ENCODE results near the gene LYRM4. TPM values are rescaled to one million over a fixed set of nuclear protein-coding genes. Genes with fewer than 3 reads are reported as not detected.
A peak's percentile ranks its signal among the peaks of the same experiment; 100 is the strongest.

LYRM4 gene
- total RNA-seq, 1 experiment from 2014 or later = 52.8 TPM

- no TSS peak for BruUV-seq (replicated peaks)
- CTCF ChIA-PET = interaction anchor here (0.6 to 0.7 kb wide), 2 partner anchors 20 to 1023 kb away, joined by 3 to 5 read pairs; no protein-coding TSS in a partner anchor
These were observed 182.6 kb downstream of the LYRM4 start for GRCh38 chr6:5078121-5078669.

GRCh38 chr6:5076931-5077330, 183.8 kb downstream of the LYRM4 start:
- no peaks in the 10 kb centered on the region for H3K9me3 ChIP-seq
- 0 out of 2 replicates have a peak, but pooled peaks cover 2% of the 10 kb centered on the region for H3K4me1 ChIP-seq
- no peak overlapping the region for H3K4me3 ChIP-seq (ENCODE audit: low read depth, low read length)
- POLR2A ChIA-PET = no interaction called here
- no TSS peak for BruUV-seq (replicated peaks)
- Mint-ChIP-seq H3K9me3 (ENCODE audit: unreplicated experiment) (no peaks in the 10 kb centered on the region), H3K27me3 (ENCODE audit: insufficient read depth, unreplicated experiment) (peaks cover 6% of the 10 kb centered on the region), H3K36me3 (ENCODE audit: insufficient read depth, unreplicated experiment) (no peaks in the 10 kb centered on the region), H3K27ac (ENCODE audit: unreplicated experiment) (no peak overlapping the region), H3K4me3 (ENCODE audit: unreplicated experiment) (no peak overlapping the region), H3K4me1 (ENCODE audit: low read depth, unreplicated experiment) (no peaks in the 10 kb centered on the region)
- no peaks in the 10 kb centered on the region for H3K27me3 ChIP-seq (replicated peaks; ENCODE audit: control insufficient read depth, insufficient read depth, low read length)
- TF ChIP-seq CTCF (IDR thresholded peaks at IDR 0.05; ENCODE audit: insufficient read depth in 1 of 2, low read depth in 1 of 2, low read length in 1 of 2, severe bottlenecking in 1 of 2, unreplicated experiment in 1 of 2) = no peak
- CTCF ChIA-PET = no interaction called here
- intact Hi-C loops (cut with micrococcal nuclease; ENCODE audit: unreplicated experiment) = no loop called here
- no peaks in the 10 kb centered on the region for H3K36me3 ChIP-seq (ENCODE audit: control insufficient read depth, insufficient read depth, low read length)
- DNase-seq = no peak

More at GRCh38 chr6:5078121-5078669, 182.6 kb downstream of the LYRM4 start:
- H3K27ac Mint-ChIP-seq (ENCODE audit: unreplicated experiment) = no peak overlapping the region
- H3K27me3 Mint-ChIP-seq (ENCODE audit: insufficient read depth, unreplicated experiment) = peaks cover 6% of the 10 kb centered on the region
- H3K4me1 Mint-ChIP-seq (ENCODE audit: low read depth, unreplicated experiment) = peaks cover 7% of the 10 kb centered on the region
- Histone ChIP-seq H3K4me1 (0 out of 2 replicates have a peak, but pooled peaks cover 2% of the 10 kb centered on the region), H3K4me3 (ENCODE audit: low read depth, low read length) (no peak overlapping the region), H3K9me3 (no peaks in the 10 kb centered on the region), H3K36me3 (ENCODE audit: control insufficient read depth, insufficient read depth, low read length) (no peaks in the 10 kb centered on the region), H3K27me3 (replicated peaks; ENCODE audit: control insufficient read depth, insufficient read depth, low read length) (no peaks in the 10 kb centered on the region)
- no peaks in the 10 kb centered on the region for H3K9me3 Mint-ChIP-seq (ENCODE audit: unreplicated experiment)
- TF ChIP-seq CTCF (IDR thresholded peaks at IDR 0.05; ENCODE audit: insufficient read depth in 1 of 2, low read depth in 1 of 2, low read length in 1 of 2, severe bottlenecking in 1 of 2, unreplicated experiment in 1 of 2) = peak in 1 of 2 experiments; percentile 23
- no peaks in the 10 kb centered on the region for H3K36me3 Mint-ChIP-seq (ENCODE audit: insufficient read depth, unreplicated experiment)
- intact Hi-C loops (cut with micrococcal nuclease; ENCODE audit: unreplicated experiment) = no loop called here
- no peak for DNase-seq
- H3K4me3 Mint-ChIP-seq (ENCODE audit: unreplicated experiment) = no peak overlapping the region
- POLR2A ChIA-PET = no interaction called here

GRCh38 chr6:5073992-5074391, 186.8 kb downstream of the LYRM4 start:
- H3K9me3 ChIP-seq = no peaks in the 10 kb centered on the region
- H3K4me1 ChIP-seq = no peaks in the 10 kb centered on the region
- ChIA-PET CTCF (no interaction called here), POLR2A (no interaction called here)
- H3K36me3 Mint-ChIP-seq (ENCODE audit: insufficient read depth, unreplicated experiment) = no peaks in the 10 kb centered on the region
- no peak for DNase-seq
- H3K27ac Mint-ChIP-seq (ENCODE audit: unreplicated experiment) = no peak overlapping the region
- H3K36me3 ChIP-seq (ENCODE audit: control insufficient read depth, insufficient read depth, low read length) = no peaks in the 10 kb centered on the region
- H3K27me3 ChIP-seq (replicated peaks; ENCODE audit: control insufficient read depth, insufficient read depth, low read length) = no peaks in the 10 kb centered on the region
- no peak for TF ChIP-seq CTCF (IDR thresholded peaks at IDR 0.05; ENCODE audit: insufficient read depth in 1 of 2, low read depth in 1 of 2, low read length in 1 of 2, severe bottlenecking in 1 of 2, unreplicated experiment in 1 of 2)
- H3K27me3 Mint-ChIP-seq (ENCODE audit: insufficient read depth, unreplicated experiment) = peaks cover 6% of the 10 kb centered on the region
- H3K4me1 Mint-ChIP-seq (ENCODE audit: low read depth, unreplicated experiment) = no peaks in the 10 kb centered on the region
- H3K4me3 ChIP-seq (ENCODE audit: low read depth, low read length) = no peak overlapping the region
- H3K4me3 Mint-ChIP-seq (ENCODE audit: unreplicated experiment) = no peak overlapping the region
- intact Hi-C loops (cut with micrococcal nuclease; ENCODE audit: unreplicated experiment) = no loop called here
- no TSS peak for BruUV-seq (replicated peaks)
- H3K9me3 Mint-ChIP-seq (ENCODE audit: unreplicated experiment) = no peaks in the 10 kb centered on the region

Measured in Caco-2 (cell line).